Vagina (tissue), 2 donors: Measurements from ENCODE around the gene STAMBP. TPM values are rescaled to one million over a fixed set of nuclear protein-coding genes. Genes with fewer than 3 reads are reported as not detected.

Experiments
- DNase-seq, 2 donors: peaks; one replicate each; pipeline ENCODE4 v3.0.0-alpha.2; 2017; ENCODE audit errors: extremely low spot score in 2 of 2
- H3K27ac ChIP-seq: fragments of 200-600 bp; sonication (generic); one replicate; pipeline ENCODE4 v1.5.1; 2019
- H3K27me3 ChIP-seq: fragments of 200-600 bp; sonication (generic); one replicate; pipeline ENCODE4 v1.5.1; 2019
- H3K36me3 ChIP-seq, 2 donors: fragments of 200-600 bp; sonication (generic); one replicate each; pipeline ENCODE4 v1.5.1; 2017 to 2019
- H3K4me1 ChIP-seq: fragments of 200-600 bp; sonication (generic); one replicate; pipeline ENCODE4 v1.5.1; 2019
- H3K4me3 ChIP-seq, 2 donors: fragments of 200-600 bp; sonication (generic); 1 replicate in 1 of 2; 2 replicates in 1 of 2; pipeline ENCODE4 v1.5.1; 2016 to 2019
- H3K9me3 ChIP-seq: fragments of 200-600 bp; sonication (generic); one replicate; pipeline ENCODE4 v1.5.1; 2019
- POLR2A ChIP-seq, 2 donors: fragments of 450-650 bp; IDR thresholded peaks; one replicate each; pipeline ENCODE4 v1.6.1; 2017; ENCODE audit warnings: antibody characterized with exemption in 2 of 2, mild to moderate bottlenecking in 2 of 2, moderate library complexity in 2 of 2
- POLR2AphosphoS5 ChIP-seq, 2 donors: sonication (generic); formaldehyde crosslinking; IDR thresholded peaks; one replicate each; pipeline ENCODE4 v1.9.0; 2017; ENCODE audit warnings: antibody characterized with exemption in 2 of 2, mild to moderate bottlenecking in 2 of 2, low read depth in 1 of 2; ENCODE audit not compliant: insufficient read depth in 1 of 2
- intact Hi-C: fragments of 100-400 bp; cut with DNase I; formaldehyde crosslinking; loops from one replicate; pipeline ENCODE4 v1.15.1; 2023
- total RNA-seq: library from RNA; depleted of rRNA; stranded (reverse); fragments of >200 nt; gene quantifications from one replicate; pipeline ENCODE4 v1.2.3, GENCODE V29; 2016
- TF ChIP-seq, protein P1 (sequence below), 3 experiments: fragments of 450-650 bp in 2 of 3; fragments of 200-600 bp in 1 of 3; sonication (generic) in 1 of 3; IDR thresholded peaks; one replicate each; pipeline ENCODE4 v1.5.1; 2017 to 2019; ENCODE audit warnings: antibody characterized with exemption in 3 of 3, mild to moderate bottlenecking in 2 of 3, moderate library complexity in 2 of 3

The STAMBP gene
- total RNA-seq, 1 donor from 2014 or later: 30.4 TPM

DNA sequence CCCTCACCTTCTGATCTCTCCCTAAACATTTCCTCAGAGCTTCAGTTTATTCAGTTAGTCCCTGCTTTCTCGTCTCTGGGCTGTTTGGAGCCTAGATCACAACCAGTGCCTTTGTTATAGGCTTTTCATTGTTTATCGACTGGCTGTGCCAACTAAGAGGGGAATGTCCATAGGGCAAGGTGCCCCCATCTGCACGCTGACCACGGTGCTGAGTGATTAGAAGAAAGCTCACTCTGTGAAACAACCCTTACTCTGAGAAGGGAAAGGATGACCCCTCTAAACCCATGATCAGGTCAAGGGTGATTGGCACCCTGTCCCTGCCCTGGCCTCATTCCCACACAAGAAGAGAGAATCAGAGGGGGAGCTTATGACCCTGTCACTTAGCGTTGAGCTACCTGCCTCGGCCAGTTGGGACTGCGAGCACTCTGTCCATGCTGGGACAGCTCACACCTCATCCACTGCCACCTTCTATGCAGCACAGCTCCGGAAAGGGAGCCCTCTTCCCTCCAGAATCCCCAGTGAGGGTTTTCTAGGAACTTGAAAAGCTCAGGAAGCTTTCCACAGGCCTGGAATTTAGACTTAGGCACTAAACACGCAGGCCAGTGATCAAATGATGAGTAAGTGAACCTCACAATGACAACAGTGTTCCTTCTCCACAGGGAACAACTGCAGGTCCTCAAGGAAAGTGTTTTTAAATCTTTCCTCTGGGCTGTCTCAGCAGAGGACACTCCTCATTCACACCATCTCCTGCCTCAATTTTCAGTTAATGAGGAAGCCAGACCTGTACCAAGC is 61.7 kb downstream of the STAMBP start:
- intact Hi-C loops: no loop called here
- DNase-seq: no peak
- H3K4me3 ChIP-seq: no peak overlapping the region

DNA sequence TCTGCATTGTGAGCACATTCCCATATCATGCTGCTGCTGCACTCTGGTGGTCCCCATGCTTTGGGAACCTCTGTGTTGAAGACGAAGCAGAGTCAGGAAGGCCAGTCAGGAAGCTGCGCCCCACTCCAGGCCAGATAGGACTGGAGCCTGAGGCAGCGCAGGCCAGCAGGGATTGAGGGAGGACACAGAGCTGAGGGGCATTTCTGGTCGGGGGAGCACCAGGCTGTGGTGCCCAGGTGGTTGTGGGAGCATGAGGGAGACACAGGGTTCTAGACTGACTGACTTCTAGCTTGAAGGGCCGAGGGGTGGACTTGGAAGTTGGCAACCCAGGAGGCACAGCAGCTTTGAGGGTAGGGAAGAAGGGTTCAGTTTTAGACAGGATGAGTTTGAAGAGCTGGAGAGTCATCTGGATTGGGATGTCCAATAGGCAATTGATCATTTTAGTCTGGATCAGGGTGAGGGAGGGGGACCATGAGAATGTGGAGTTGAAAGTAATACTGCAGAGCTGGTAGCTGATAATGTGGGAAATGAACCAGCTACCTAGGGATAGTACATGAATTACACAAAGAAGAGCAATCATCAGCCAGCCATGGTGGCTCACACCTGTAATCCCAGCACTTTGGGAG is 62.6 kb downstream of the STAMBP start:
- TF ChIP-seq POLR2A (IDR thresholded peaks at IDR 0.05) (no peak), POLR2AphosphoS5 (IDR thresholded peaks at IDR 0.05; ENCODE audit: insufficient read depth in 1 of 2, low read depth in 1 of 2) (no peak)
- TF ChIP-seq, protein P1, sequence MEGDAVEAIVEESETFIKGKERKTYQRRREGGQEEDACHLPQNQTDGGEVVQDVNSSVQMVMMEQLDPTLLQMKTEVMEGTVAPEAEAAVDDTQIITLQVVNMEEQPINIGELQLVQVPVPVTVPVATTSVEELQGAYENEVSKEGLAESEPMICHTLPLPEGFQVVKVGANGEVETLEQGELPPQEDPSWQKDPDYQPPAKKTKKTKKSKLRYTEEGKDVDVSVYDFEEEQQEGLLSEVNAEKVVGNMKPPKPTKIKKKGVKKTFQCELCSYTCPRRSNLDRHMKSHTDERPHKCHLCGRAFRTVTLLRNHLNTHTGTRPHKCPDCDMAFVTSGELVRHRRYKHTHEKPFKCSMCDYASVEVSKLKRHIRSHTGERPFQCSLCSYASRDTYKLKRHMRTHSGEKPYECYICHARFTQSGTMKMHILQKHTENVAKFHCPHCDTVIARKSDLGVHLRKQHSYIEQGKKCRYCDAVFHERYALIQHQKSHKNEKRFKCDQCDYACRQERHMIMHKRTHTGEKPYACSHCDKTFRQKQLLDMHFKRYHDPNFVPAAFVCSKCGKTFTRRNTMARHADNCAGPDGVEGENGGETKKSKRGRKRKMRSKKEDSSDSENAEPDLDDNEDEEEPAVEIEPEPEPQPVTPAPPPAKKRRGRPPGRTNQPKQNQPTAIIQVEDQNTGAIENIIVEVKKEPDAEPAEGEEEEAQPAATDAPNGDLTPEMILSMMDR (IDR thresholded peaks at IDR 0.05): no peak
- intact Hi-C loops: no loop called here

More for the DNA sequence above, 61.7 kb downstream of the STAMBP start:
- H3K27ac ChIP-seq: peak overlapping the region; percentile 46
- H3K4me1 ChIP-seq: no peaks in the 10 kb centered on the region
- H3K27me3 ChIP-seq: no peaks in the 10 kb centered on the region
- H3K36me3 ChIP-seq: no peaks in the 10 kb centered on the region
- H3K9me3 ChIP-seq: no peaks in the 10 kb centered on the region
- TF ChIP-seq POLR2A (IDR thresholded peaks at IDR 0.05) (no peak), POLR2AphosphoS5 (IDR thresholded peaks at IDR 0.05; ENCODE audit: insufficient read depth in 1 of 2, low read depth in 1 of 2) (no peak)
- TF ChIP-seq, protein P1 (IDR thresholded peaks at IDR 0.05): no peak

DNA sequence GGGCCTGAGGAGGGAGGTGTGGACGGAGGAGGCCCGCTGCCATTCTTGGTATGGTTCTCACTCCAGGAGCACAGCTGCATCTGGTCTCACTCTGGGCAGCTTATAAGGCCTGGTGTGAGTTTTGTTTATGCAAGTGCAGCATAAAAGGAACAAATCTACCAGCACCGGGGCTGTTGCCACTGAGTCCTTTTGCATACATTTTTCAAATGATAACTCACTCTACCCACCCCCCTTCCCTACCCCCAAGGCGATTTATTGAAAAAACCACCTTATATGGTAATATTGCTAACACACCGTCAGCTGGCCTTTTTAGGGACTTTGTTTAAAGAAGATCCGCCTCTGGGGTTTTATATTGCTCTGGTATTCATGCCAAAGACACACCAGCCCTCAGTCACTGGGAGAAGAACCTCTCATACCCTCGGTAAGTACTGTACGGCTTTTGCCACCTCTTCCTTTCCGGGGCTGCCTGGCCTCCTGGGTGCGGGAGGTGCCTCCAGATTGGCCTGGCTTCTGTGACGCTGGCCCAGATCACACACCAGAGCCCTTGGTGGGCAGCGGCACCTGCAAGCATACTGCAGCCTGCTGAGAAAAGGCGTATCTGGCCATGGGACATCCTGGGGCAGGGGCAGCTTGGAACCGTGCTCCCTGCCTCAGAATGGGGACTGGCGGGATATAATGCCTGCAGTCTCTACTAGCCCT is 64.0 kb downstream of the STAMBP start, which contains the start of gene ACTG2:
Gene ACTG2, plus strand, starts transcription at position 378 of the 699 bp plus-strand sequence. CDS start 8,304 bp downstream, outside the sequence.
- peak within 1 kb of the TSS; percentile 64 for H3K27ac ChIP-seq
- DNase-seq: no peak
- peak; percentile 41 to 76 for TF ChIP-seq POLR2AphosphoS5 (IDR thresholded peaks at IDR 0.05; ENCODE audit: insufficient read depth in 1 of 2, low read depth in 1 of 2)
- peak in 1 of 2 donors; percentile 21 for TF ChIP-seq POLR2A (IDR thresholded peaks at IDR 0.05)
- TF ChIP-seq, protein P1 (IDR thresholded peaks at IDR 0.05): no peak
- H3K4me3 ChIP-seq: peak within 1 kb of the TSS; percentile 44
- H3K4me1 ChIP-seq: peaks cover 7% of the 10 kb centered on the region
- H3K36me3 ChIP-seq: no peaks in the 10 kb centered on the region
- intact Hi-C loops: no loop called here
- no peaks in the 10 kb centered on the region for H3K9me3 ChIP-seq
- H3K27me3 ChIP-seq: no peaks in the 10 kb centered on the region

More for the DNA sequence above, 62.6 kb downstream of the STAMBP start:
- peaks cover under 1% of the 10 kb centered on the region for H3K4me1 ChIP-seq
- no peak overlapping the region for H3K4me3 ChIP-seq
- no peaks in the 10 kb centered on the region for H3K27me3 ChIP-seq
- H3K36me3 ChIP-seq: no peaks in the 10 kb centered on the region
- no peaks in the 10 kb centered on the region for H3K9me3 ChIP-seq
- no peak for DNase-seq
- peak overlapping the region; percentile 46 for H3K27ac ChIP-seq

DNA sequence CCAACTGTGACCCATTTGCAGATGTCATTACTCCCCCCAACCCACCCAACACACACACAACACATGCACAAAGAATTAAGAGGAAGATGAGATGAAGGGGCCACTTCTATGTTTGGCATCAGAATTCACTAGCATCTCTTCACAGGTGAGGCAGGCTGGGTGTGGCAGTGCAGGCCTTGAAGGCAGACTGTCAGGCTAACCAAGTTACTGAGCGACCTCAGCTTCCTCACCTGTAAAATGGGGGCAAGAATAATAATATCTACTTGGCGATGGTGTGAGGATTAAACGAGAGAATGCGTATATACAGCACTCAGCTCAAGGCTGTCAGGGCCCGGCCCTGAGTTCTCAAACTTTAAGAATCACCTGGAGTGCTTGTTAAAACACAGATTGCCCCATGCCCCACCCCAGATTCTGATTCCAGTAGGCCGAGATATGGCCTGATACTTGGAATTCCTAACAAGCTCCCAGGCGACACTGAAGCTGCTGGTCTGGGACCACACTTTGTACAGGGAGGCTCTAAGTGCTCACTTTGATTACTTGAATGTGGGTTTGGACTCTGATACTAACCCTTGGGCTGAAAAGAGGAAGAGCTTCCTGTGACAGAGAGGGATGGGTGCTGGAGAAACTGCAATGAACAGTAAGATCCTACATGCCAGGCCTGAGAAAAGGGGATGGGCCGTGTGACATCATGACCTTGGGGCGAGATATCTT is 65.2 kb downstream of the STAMBP start:
- Histone ChIP-seq H3K27me3 (no peaks in the 10 kb centered on the region), H3K4me3 (peak overlapping the region; percentile 44), H3K36me3 (no peaks in the 10 kb centered on the region), H3K4me1 (peaks cover 7% of the 10 kb centered on the region), H3K9me3 (no peaks in the 10 kb centered on the region), H3K27ac (peak overlapping the region; percentile 64)
- TF ChIP-seq POLR2AphosphoS5 (IDR thresholded peaks at IDR 0.05; ENCODE audit: insufficient read depth in 1 of 2, low read depth in 1 of 2) (no peak), POLR2A (IDR thresholded peaks at IDR 0.05) (no peak)
- TF ChIP-seq, protein P1 (IDR thresholded peaks at IDR 0.05): no peak
- intact Hi-C loops: no loop called here
- no peak for DNase-seq
